SU-DHL-6 (cell line): ENCODE results near the gene MTA3.

Experiments
- H2AFZ ChIP-seq: fragments of 200-600 bp; sonication (generic); 2 replicates; pipeline ENCODE4 v1.6.1; 2014; ENCODE audit warnings: low read depth, mild to moderate bottlenecking, moderate library complexity, mixed read lengths, antibody characterized with exemption, low read length; ENCODE audit not compliant: severe bottlenecking
- H3F3A ChIP-seq: fragments of 200-600 bp; shearing (Covaris generic); 2 replicates; pipeline ENCODE4 v1.6.0; 2016; ENCODE audit warnings: antibody characterized with exemption, mild to moderate bottlenecking; ENCODE audit not compliant: insufficient read depth
- H3K27ac ChIP-seq: fragments of 200-600 bp; sonication (generic); 2 replicates; pipeline ENCODE4 v1.5.1; 2016; ENCODE audit warnings: low read depth, mild to moderate bottlenecking, low read length, moderate library complexity, mixed read lengths
- H3K27me3 ChIP-seq: fragments of 200-600 bp; sonication (generic), shearing (Covaris generic); 2 replicates; pipeline ENCODE4 v1.6.0; 2014; ENCODE audit warnings: mild to moderate bottlenecking, low read length
- H3K36me3 ChIP-seq: fragments of 200-600 bp; sonication (generic); 2 replicates; pipeline ENCODE4 v1.6.1; 2014; ENCODE audit warnings: mild to moderate bottlenecking, low read length, mixed read lengths
- H3K4me2 ChIP-seq: fragments of 300-600, 200-600 bp; shearing (Covaris generic), sonication (generic); 2 replicates; pipeline ENCODE4 v1.6.0; 2014; ENCODE audit warnings: low read length, low read depth, mild to moderate bottlenecking; ENCODE audit not compliant: poor library complexity, severe bottlenecking
- H3K4me3 ChIP-seq: fragments of 200-600 bp; sonication (generic); 2 replicates; pipeline ENCODE4 v1.5.1; 2014; ENCODE audit warnings: antibody characterized with exemption, low read length, mild to moderate bottlenecking, mixed read lengths; ENCODE audit not compliant: insufficient read depth, poor library complexity, severe bottlenecking
- H3K79me2 ChIP-seq: fragments of 200-600 bp; sonication (generic); 2 replicates; pipeline ENCODE4 v1.6.1; 2014; ENCODE audit warnings: mild to moderate bottlenecking, low read length, moderate library complexity; ENCODE audit not compliant: insufficient read depth
- H3K9ac ChIP-seq: fragments of 200-600 bp; sonication (generic); 2 replicates; pipeline ENCODE4 v1.7.0; 2014; ENCODE audit warnings: mild to moderate bottlenecking, low read length
- H3K9me2 ChIP-seq: fragments of 200-600 bp; sonication (generic); replicated peaks from 2 replicates; pipeline ENCODE4 v1.6.1; 2014; ENCODE audit warnings: low read length; ENCODE audit not compliant: insufficient read depth
- H3K9me3 ChIP-seq: fragments of 200-600 bp; sonication (generic); 2 replicates; pipeline ENCODE4 v1.6.1; 2014; ENCODE audit warnings: low read length, mixed read lengths; ENCODE audit not compliant: insufficient read depth
- H4K20me1 ChIP-seq: fragments of 200-600 bp; sonication (generic); 2 replicates; pipeline ENCODE4 v1.6.1; 2014; ENCODE audit warnings: low read depth, mild to moderate bottlenecking, antibody characterized with exemption, low read length, moderate library complexity, mixed read lengths
- EZH2phosphoT487 ChIP-seq: fragments of 200-600 bp; sonication (generic), shearing (Covaris generic); conservative IDR thresholded peaks from 2 replicates; pipeline ENCODE4 v1.6.1; 2018; ENCODE audit warnings: mild to moderate bottlenecking, antibody characterized with exemption, low read length, moderate library complexity, mixed read lengths
- TF ChIP-seq, protein P1 (sequence below): fragments of 200-600 bp; sonication (generic); IDR thresholded peaks from one replicate; pipeline ENCODE4 v1.5.1; 2017; ENCODE audit warnings: antibody characterized with exemption, mild to moderate bottlenecking, low read length, moderate library complexity; ENCODE audit not compliant: insufficient read depth, poor library complexity, severe bottlenecking

MTA3 gene

GRCh38 chr2:42659609-42660008, 91.2 kb downstream of the MTA3 start:
- peaks cover 29% of the 10 kb centered on the region; the same call in 1 of the 2 replicates for H3F3A ChIP-seq
- no peaks in the 10 kb centered on the region for H4K20me1 ChIP-seq
- no peak overlapping the region for H3K4me3 ChIP-seq
- H3K4me2 ChIP-seq = no peak overlapping the region
- H3K36me3 ChIP-seq = peaks cover 13% of the 10 kb centered on the region
- peak overlapping the region; percentile 27; the same call in 1 of the 2 replicates for H3K27ac ChIP-seq
- H3K79me2 ChIP-seq = no peaks in the 10 kb centered on the region; the same call in 1 of the 2 replicates
- H3K9me2 ChIP-seq = no peaks in the 10 kb centered on the region
- no peaks in the 10 kb centered on the region for H3K27me3 ChIP-seq
- H2AFZ ChIP-seq = no peak overlapping the region
- no peak overlapping the region for H3K9ac ChIP-seq
- H3K9me3 ChIP-seq = no peaks in the 10 kb centered on the region
- TF ChIP-seq, protein P1, sequence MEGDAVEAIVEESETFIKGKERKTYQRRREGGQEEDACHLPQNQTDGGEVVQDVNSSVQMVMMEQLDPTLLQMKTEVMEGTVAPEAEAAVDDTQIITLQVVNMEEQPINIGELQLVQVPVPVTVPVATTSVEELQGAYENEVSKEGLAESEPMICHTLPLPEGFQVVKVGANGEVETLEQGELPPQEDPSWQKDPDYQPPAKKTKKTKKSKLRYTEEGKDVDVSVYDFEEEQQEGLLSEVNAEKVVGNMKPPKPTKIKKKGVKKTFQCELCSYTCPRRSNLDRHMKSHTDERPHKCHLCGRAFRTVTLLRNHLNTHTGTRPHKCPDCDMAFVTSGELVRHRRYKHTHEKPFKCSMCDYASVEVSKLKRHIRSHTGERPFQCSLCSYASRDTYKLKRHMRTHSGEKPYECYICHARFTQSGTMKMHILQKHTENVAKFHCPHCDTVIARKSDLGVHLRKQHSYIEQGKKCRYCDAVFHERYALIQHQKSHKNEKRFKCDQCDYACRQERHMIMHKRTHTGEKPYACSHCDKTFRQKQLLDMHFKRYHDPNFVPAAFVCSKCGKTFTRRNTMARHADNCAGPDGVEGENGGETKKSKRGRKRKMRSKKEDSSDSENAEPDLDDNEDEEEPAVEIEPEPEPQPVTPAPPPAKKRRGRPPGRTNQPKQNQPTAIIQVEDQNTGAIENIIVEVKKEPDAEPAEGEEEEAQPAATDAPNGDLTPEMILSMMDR = no peak
- no peak for TF ChIP-seq EZH2phosphoT487

- Histone ChIP-seq H3K9me3 (no peaks in the 10 kb centered on the region), H3K9me2 (no peaks in the 10 kb centered on the region), H3K79me2 (peaks cover 3% of the 10 kb centered on the region; the same call in 1 of the 2 replicates), H3K27me3 (no peaks in the 10 kb centered on the region), H3K4me2 (no peak overlapping the region), H4K20me1 (no peaks in the 10 kb centered on the region), H3F3A (peaks cover 26% of the 10 kb centered on the region; the same call in 1 of the 2 replicates), H3K27ac (no peak overlapping the region), H3K4me3 (no peak overlapping the region), H2AFZ (no peak overlapping the region), H3K9ac (no peak overlapping the region), H3K36me3 (peaks cover 8% of the 10 kb centered on the region)
- TF ChIP-seq, protein P1 = peak; percentile 97
- no peak for TF ChIP-seq EZH2phosphoT487
Measured at GRCh38 chr2:42663106-42663780, 94.8 kb downstream of the MTA3 start.

- Histone ChIP-seq H3K9me3 (no peaks in the 10 kb centered on the region), H3K36me3 (peaks cover 8% of the 10 kb centered on the region), H3K4me3 (no peak overlapping the region), H3K27me3 (no peaks in the 10 kb centered on the region), H3K27ac (no peak overlapping the region), H3K79me2 (peaks cover 3% of the 10 kb centered on the region; the same call in 1 of the 2 replicates), H3F3A (peaks cover 26% of the 10 kb centered on the region; the same call in 1 of the 2 replicates), H3K4me2 (no peak overlapping the region), H4K20me1 (no peaks in the 10 kb centered on the region), H3K9ac (no peak overlapping the region), H3K9me2 (no peaks in the 10 kb centered on the region), H2AFZ (no peak overlapping the region)
- TF ChIP-seq, protein P1 = no peak
Measured at GRCh38 chr2:42663828-42664227, 95.4 kb downstream of the MTA3 start.
